Smooth muscle cell (in vitro differentiated cells): ENCODE results near the gene IRF6. TPM values are rescaled to one million over a fixed set of nuclear protein-coding genes. Genes with fewer than 3 reads are reported as not detected.
A peak's percentile ranks its signal among the peaks of the same experiment; 100 is the strongest.
"Not testable (repeated sequence)": the region's sequence is repeated elsewhere in the genome, so short reads cannot be mapped to it uniquely, and the experiment has no call there.

Source experiments
- DNase-seq: peaks from one replicate; lab custom pipeline; 2025; ENCODE audit not compliant: unreplicated experiment; lab: John Stamatoyannopoulos, UW
- H2AFZ ChIP-seq: fragments of 200-600 bp; sonication (generic); 2 replicates; pipeline ENCODE4 v1.6.0; 2016; ENCODE audit warnings: antibody characterized with exemption, low read depth, mild to moderate bottlenecking
- H3F3A ChIP-seq: fragments of 200-600 bp; sonication (generic); 2 replicates; pipeline ENCODE4 v1.6.0; 2017; ENCODE audit warnings: antibody characterized with exemption, low read depth
- H3K27ac ChIP-seq: fragments of 200-600 bp; sonication (generic); 2 replicates; pipeline ENCODE4 v1.5.1; 2016; ENCODE audit warnings: low read depth, mild to moderate bottlenecking
- H3K27me3 ChIP-seq: fragments of 200-600 bp; sonication (generic); 2 replicates; pipeline ENCODE4 v1.6.1; 2016; ENCODE audit warnings: low read depth, mild to moderate bottlenecking
- H3K36me3 ChIP-seq: fragments of 200-600 bp; sonication (generic); 2 replicates; pipeline ENCODE4 v1.5.1; 2016; ENCODE audit warnings: low read depth
- H3K4me1 ChIP-seq: fragments of 200-600 bp; sonication (generic); 2 replicates; pipeline ENCODE4 v1.5.1; 2016; ENCODE audit warnings: low read depth
- H3K4me2 ChIP-seq: fragments of 200-600 bp; sonication (generic); 2 replicates; pipeline ENCODE4 v1.6.0; 2016; ENCODE audit warnings: mild to moderate bottlenecking
- H3K4me3 ChIP-seq: fragments of 200-600 bp; sonication (generic); 2 replicates; pipeline ENCODE4 v1.5.1; 2016; ENCODE audit warnings: mild to moderate bottlenecking
- H3K79me2 ChIP-seq: fragments of 200-600 bp; sonication (generic); 2 replicates; pipeline ENCODE4 v1.6.0; 2016; ENCODE audit warnings: low read depth, mild to moderate bottlenecking
- H3K9ac ChIP-seq: fragments of 200-600 bp; sonication (generic); 2 replicates; pipeline ENCODE4 v1.6.0; 2016; ENCODE audit warnings: low read depth
- H3K9me3 ChIP-seq: fragments of 200-600 bp; sonication (generic); replicated peaks from 2 replicates; pipeline ENCODE4 v1.5.1; 2016; ENCODE audit warnings: low read depth
- H4K20me1 ChIP-seq: fragments of 200-600 bp; sonication (generic); 2 replicates; pipeline ENCODE4 v1.6.0; 2016; ENCODE audit warnings: low read depth
- CTCF ChIP-seq: fragments of 200-600 bp; sonication (generic); IDR thresholded peaks from 2 replicates; pipeline ENCODE4 v1.5.1; 2017; ENCODE audit warnings: borderline replicate concordance, mild to moderate bottlenecking, antibody characterized with exemption; ENCODE audit not compliant: insufficient read depth, poor library complexity, severe bottlenecking
- WGBS: methylation state at CpG from one replicate; pipeline ENCODE4 v1.1.7; 2016; ENCODE audit warnings: low lambda C conversion rate; 5-methylcytosine and 5-hydroxymethylcytosine counted together
- polyA plus RNA-seq: library from polyadenylated mRNA; unstranded; fragments of >200 nt; fragmentation: Nextera tagmentation; extraction: Ambion mirVana; gene quantifications from 2 replicates; pipeline ENCODE4 v1.2.1, GENCODE V29; 2016
- total RNA-seq: library from RNA; depleted of rRNA; stranded (reverse); fragments of >200 nt; gene quantifications from 2 replicates; pipeline ENCODE4 v1.2.3, GENCODE V29; 2014

The IRF6 gene
- total and polyA plus RNA-seq, 2 experiments from 2014 or later = 18.1 to 59.6 TPM

GRCh38 chr1:209800984-209801834 is 4.7 kb downstream of the IRF6 start:
- WGBS = 97% methylated on average over 5 of the region's 5 CpGs
- Histone ChIP-seq H3K36me3 (no peaks in the 10 kb centered on the region), H3F3A (no peaks in the 10 kb centered on the region), H2AFZ (no peak overlapping the region), H3K9ac (no peak overlapping the region), H4K20me1 (peaks cover 77% of the 10 kb centered on the region), H3K4me2 (no peak overlapping the region), H3K4me1 (peaks cover under 1% of the 10 kb centered on the region), H3K27ac (no peak overlapping the region), H3K79me2 (peaks cover 32% of the 10 kb centered on the region), H3K27me3 (no peaks in the 10 kb centered on the region), H3K4me3 (no peak overlapping the region), H3K9me3 (no peaks in the 10 kb centered on the region)
- TF ChIP-seq CTCF = no peak
- no peak for DNase-seq

DNA sequence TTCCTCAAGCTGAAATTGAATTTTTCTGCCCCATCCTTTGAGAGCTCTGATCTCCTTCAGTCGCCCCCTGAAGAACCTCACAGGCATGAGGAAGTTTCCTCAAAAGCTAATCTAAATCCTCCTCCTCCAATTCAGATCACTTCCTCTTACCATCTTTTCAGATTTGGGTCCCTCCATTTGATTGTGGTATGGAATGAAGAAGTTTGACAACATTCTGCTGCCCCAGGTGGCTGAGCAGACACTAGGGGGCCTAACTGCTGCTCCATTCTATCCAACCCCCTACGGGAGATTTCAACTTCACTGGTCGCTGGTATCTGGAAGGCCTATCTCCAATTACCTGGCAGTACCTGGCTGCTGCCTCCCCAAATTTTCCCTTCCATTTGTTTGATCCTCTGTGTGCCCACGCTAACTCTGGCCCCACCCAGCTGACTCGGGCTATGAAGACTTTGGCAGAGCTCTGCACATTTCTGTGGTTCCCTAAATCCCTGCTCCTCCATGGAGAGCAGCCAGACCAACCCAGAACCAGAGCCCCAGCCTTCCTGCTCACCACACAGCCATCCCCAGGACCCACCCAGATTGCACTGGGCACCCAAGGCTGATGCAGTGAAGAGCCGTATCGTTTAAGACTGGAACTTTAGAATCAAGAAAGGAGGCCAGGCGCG is 7.8 kb downstream of the IRF6 start:
- Histone ChIP-seq H2AFZ (no peak overlapping the region), H3K27ac (no peak overlapping the region)

GRCh38 chr1:209793711-209794110 is 12.2 kb downstream of the IRF6 start:
- not testable (repeated sequence) for H3K4me2 ChIP-seq, H3F3A ChIP-seq, H3K27me3 ChIP-seq, H3K9ac ChIP-seq, H3K9me3 ChIP-seq, H3K27ac ChIP-seq, H3K4me1 ChIP-seq, DNase-seq, H3K36me3 ChIP-seq, H2AFZ ChIP-seq, H3K4me3 ChIP-seq, H3K79me2 ChIP-seq
- peaks cover 26% of the 10 kb centered on the region for H4K20me1 ChIP-seq
- 92% methylated on average over 3 of the region's 3 CpGs for WGBS

More for the DNA sequence above, 7.8 kb downstream of the IRF6 start:
- H3K4me1 ChIP-seq = no peaks in the 10 kb centered on the region
- H3K36me3 ChIP-seq = no peaks in the 10 kb centered on the region
- H3K4me2 ChIP-seq = no peak overlapping the region
- WGBS = 86% methylated on average over 9 of the region's 9 CpGs
- no peaks in the 10 kb centered on the region for H3K9me3 ChIP-seq
- H4K20me1 ChIP-seq = peaks cover 61% of the 10 kb centered on the region
- no peaks in the 10 kb centered on the region for H3K27me3 ChIP-seq
- H3K4me3 ChIP-seq = no peak overlapping the region
- DNase-seq = no peak
- H3K9ac ChIP-seq = no peak overlapping the region
- peaks cover 12% of the 10 kb centered on the region for H3K79me2 ChIP-seq
- TF ChIP-seq CTCF = peak; percentile 13
- H3F3A ChIP-seq = no peaks in the 10 kb centered on the region

DNA sequence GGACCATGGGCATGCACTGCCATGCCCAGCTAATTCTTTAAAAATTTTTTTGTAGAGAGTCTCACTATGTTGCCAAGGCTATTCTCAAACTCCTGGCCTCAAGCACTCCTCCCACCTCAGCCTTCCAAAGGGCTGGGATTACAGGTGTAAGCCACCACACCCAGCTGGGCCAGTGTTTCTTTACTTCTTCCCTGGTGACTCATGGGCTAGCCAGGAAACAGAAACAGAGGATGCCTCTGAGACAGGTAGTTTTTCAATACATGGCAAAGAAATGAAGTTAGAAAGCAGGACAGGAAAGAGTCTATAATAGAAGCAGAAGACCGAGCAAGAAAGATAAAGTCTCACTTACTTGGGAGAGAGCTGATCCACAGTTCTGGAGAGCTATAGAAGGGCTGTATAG is 14.0 kb downstream of the IRF6 start:
- H3K4me1 ChIP-seq = no peaks in the 10 kb centered on the region
- H3K27me3 ChIP-seq = no peaks in the 10 kb centered on the region
- no peaks in the 10 kb centered on the region for H3K36me3 ChIP-seq
- no peak overlapping the region for H3K9ac ChIP-seq
- H3K27ac ChIP-seq = no peak overlapping the region
- H3K4me2 ChIP-seq = no peak overlapping the region
- H3F3A ChIP-seq = no peaks in the 10 kb centered on the region
- WGBS = 93% methylated on average over 1 of the region's 1 CpG
- H4K20me1 ChIP-seq = peaks cover 14% of the 10 kb centered on the region
- no peak overlapping the region for H3K4me3 ChIP-seq
- no peak for TF ChIP-seq CTCF
- no peak for DNase-seq
- H3K79me2 ChIP-seq = no peaks in the 10 kb centered on the region
- H2AFZ ChIP-seq = no peak overlapping the region
- H3K9me3 ChIP-seq = no peaks in the 10 kb centered on the region
